Vagina (tissue), 2 donors: ENCODE data around the gene FGFBP2.

Source experiments
- CTCF ChIP-seq, 3 experiments: fragments of 450-650 bp in 2 of 3; fragments of 200-600 bp in 1 of 3; sonication (generic) in 1 of 3; IDR thresholded peaks; one replicate each; pipeline ENCODE4 v1.5.1; 2017 to 2019; ENCODE audit warnings: antibody characterized with exemption in 3 of 3, mild to moderate bottlenecking in 2 of 3, moderate library complexity in 2 of 3
- POLR2A ChIP-seq, 2 donors: fragments of 450-650 bp; IDR thresholded peaks; one replicate each; pipeline ENCODE4 v1.6.1; 2017; ENCODE audit warnings: antibody characterized with exemption in 2 of 2, mild to moderate bottlenecking in 2 of 2, moderate library complexity in 2 of 2
- POLR2AphosphoS5 ChIP-seq, 2 donors: sonication (generic); formaldehyde crosslinking; IDR thresholded peaks; one replicate each; pipeline ENCODE4 v1.9.0; 2017; ENCODE audit warnings: antibody characterized with exemption in 2 of 2, mild to moderate bottlenecking in 2 of 2, low read depth in 1 of 2; ENCODE audit not compliant: insufficient read depth in 1 of 2

- TF ChIP-seq CTCF (IDR thresholded peaks at IDR 0.05) (no peak), POLR2A (IDR thresholded peaks at IDR 0.05) (no peak), POLR2AphosphoS5 (IDR thresholded peaks at IDR 0.05; ENCODE audit: insufficient read depth in 1 of 2, low read depth in 1 of 2) (no peak)
Measured at GRCh38 chr4:15963001-15963451, at the start of gene FGFBP2.
